GM23338 (cell line): ENCODE results near the gene CNIH3. TPM values are rescaled to one million over a fixed set of nuclear protein-coding genes. Genes with fewer than 3 reads are reported as not detected.

Experiments
- ATAC-seq: fragments of 200-7000 bp; cut with Tn5 transposase; 3 replicates; pipeline ENCODE4 v1.9.1; 2020
- DNase-seq: peaks from one replicate; pipeline ENCODE4 v3.0.0-alpha.2; 2015; ENCODE audit warnings: low spot score
- H2AFZ ChIP-seq: fragments of 200-600 bp; sonication (generic); 2 replicates; pipeline ENCODE4 v1.8.0; 2016; ENCODE audit warnings: antibody characterized with exemption, mild to moderate bottlenecking, moderate library complexity
- H3F3A ChIP-seq: fragments of 200-600 bp; sonication (generic); replicated peaks from 2 replicates; pipeline ENCODE4 v1.8.0; 2017; ENCODE audit warnings: antibody characterized with exemption, mixed run types, low read depth
- H3K27ac ChIP-seq: fragments of 200-600 bp; sonication (generic); 2 replicates; pipeline ENCODE4 v1.6.1; 2016; ENCODE audit warnings: low read depth
- H3K27me3 ChIP-seq: fragments of 200-600 bp; sonication (generic); 2 replicates; pipeline ENCODE4 v1.8.0; 2016; ENCODE audit warnings: mild to moderate bottlenecking, mixed run types, moderate library complexity; ENCODE audit not compliant: insufficient read depth
- H3K36me3 ChIP-seq: fragments of 200-600 bp; sonication (generic); 2 replicates; pipeline ENCODE4 v1.8.0; 2016; ENCODE audit warnings: mild to moderate bottlenecking; ENCODE audit not compliant: insufficient read depth
- H3K4me1 ChIP-seq: fragments of 200-600 bp; sonication (generic); 2 replicates; pipeline ENCODE4 v1.8.0; 2016; ENCODE audit warnings: mild to moderate bottlenecking, moderate library complexity; ENCODE audit not compliant: insufficient read depth
- H3K4me2 ChIP-seq: fragments of 200-600 bp; sonication (generic); 2 replicates; pipeline ENCODE4 v1.7.1; 2017; ENCODE audit warnings: mixed run types
- H3K4me3 ChIP-seq: fragments of 200-600 bp; sonication (generic); 2 replicates; pipeline ENCODE4 v1.6.1; 2016; ENCODE audit warnings: mixed run types
- H3K79me2 ChIP-seq: fragments of 200-600 bp; sonication (generic); replicated peaks from 2 replicates; pipeline ENCODE4 v1.8.0; 2017; ENCODE audit warnings: mild to moderate bottlenecking; ENCODE audit not compliant: insufficient read depth
- H3K9me2 ChIP-seq: fragments of 200-600 bp; sonication (generic); 2 replicates; pipeline ENCODE4 v1.8.0; 2017; ENCODE audit not compliant: insufficient read depth
- H4K20me1 ChIP-seq: fragments of 200-600 bp; sonication (generic); replicated peaks from 2 replicates; pipeline ENCODE4 v1.8.0; 2017; ENCODE audit warnings: mild to moderate bottlenecking; ENCODE audit not compliant: insufficient read depth
- H3K27ac Mint-ChIP-seq: 2 replicates; pipeline ENCODE4 v1.8.0; 2020; ENCODE audit warnings: inconsistent platforms, mild to moderate bottlenecking, moderate library complexity, mixed read lengths
- H3K27me3 Mint-ChIP-seq: 3 replicates; pipeline ENCODE4 v1.8.0; 2022; ENCODE audit warnings: low read depth, mild to moderate bottlenecking, moderate library complexity, mixed read lengths, inconsistent platforms; ENCODE audit not compliant: insufficient read depth, poor library complexity
- H3K36me3 Mint-ChIP-seq: 3 replicates; pipeline ENCODE4 v1.8.0; 2021; ENCODE audit warnings: low read depth, mild to moderate bottlenecking, inconsistent platforms, moderate library complexity, mixed read lengths
- H3K4me1 Mint-ChIP-seq: 3 replicates; pipeline ENCODE4 v1.8.0; 2020; ENCODE audit warnings: mild to moderate bottlenecking, inconsistent platforms, mixed read lengths
- H3K4me3 Mint-ChIP-seq: 3 replicates; pipeline ENCODE4 v1.8.0; 2021; ENCODE audit warnings: moderate library complexity, mild to moderate bottlenecking, inconsistent platforms, mixed read lengths
- H3K9me3 Mint-ChIP-seq: 3 replicates; pipeline ENCODE4 v1.8.0; 2020; ENCODE audit warnings: moderate library complexity, mild to moderate bottlenecking, inconsistent platforms, mixed read lengths
- CREB1 ChIP-seq: fragments of 250-450 bp; sonication (Bioruptor Pico); IDR thresholded peaks from 2 replicates; pipeline ENCODE4 v1.5.0; 2020; ENCODE audit warnings: low read depth, mild to moderate bottlenecking, moderate library complexity
- CTCF ChIP-seq, 2 experiments: fragments of 200-600 bp in 1 of 2; sonication (generic) in 1 of 2; conservative IDR thresholded peaks; 2 replicates each; pipeline versions ENCODE4 v1.5.1 to v1.6.1; 2016 to 2017; ENCODE audit warnings: antibody characterized with exemption in 2 of 2, low read depth in 2 of 2, mild to moderate bottlenecking in 2 of 2, moderate library complexity in 1 of 2
- ETS1 ChIP-seq: IDR thresholded peaks from 2 replicates; pipeline ENCODE4 v1.6.1; 2016; ENCODE audit warnings: antibody characterized with exemption
- EZH2 ChIP-seq: fragments of 200-600 bp; sonication (generic); IDR thresholded peaks from one replicate; pipeline ENCODE4 v1.8.0; 2017; ENCODE audit warnings: antibody characterized with exemption, mild to moderate bottlenecking, low read depth; ENCODE audit not compliant: unreplicated experiment
- EZH2phosphoT487 ChIP-seq: fragments of 200-600 bp; sonication (generic); IDR thresholded peaks from one replicate; pipeline ENCODE4 v1.8.1; 2018; ENCODE audit warnings: antibody characterized with exemption; ENCODE audit not compliant: unreplicated experiment
- JUNB ChIP-seq: IDR thresholded peaks from one replicate; pipeline ENCODE4 v1.6.1; 2016; ENCODE audit warnings: antibody characterized with exemption; ENCODE audit not compliant: unreplicated experiment
- NANOG ChIP-seq: IDR thresholded peaks from 2 replicates; pipeline ENCODE4 v1.6.1; 2016; ENCODE audit warnings: antibody characterized with exemption, borderline replicate concordance
- POLR2AphosphoS5 ChIP-seq: IDR thresholded peaks from 2 replicates; pipeline ENCODE4 v1.6.1; 2016; ENCODE audit warnings: antibody characterized with exemption, low read depth
- REST ChIP-seq: IDR thresholded peaks from one replicate; pipeline ENCODE4 v1.6.1; 2018; ENCODE audit warnings: antibody characterized with exemption; ENCODE audit not compliant: unreplicated experiment
- STAT1 ChIP-seq: IDR thresholded peaks from one replicate; pipeline ENCODE4 v1.6.1; 2016; ENCODE audit warnings: antibody characterized with exemption; ENCODE audit not compliant: unreplicated experiment
- ZNF114 ChIP-seq: fragments of 250-450 bp; sonication (Bioruptor Pico); IDR thresholded peaks from 2 replicates; pipeline ENCODE4 v1.5.0; 2020; ENCODE audit warnings: mild to moderate bottlenecking, moderate library complexity
- ZNF331 ChIP-seq: fragments of 250-450 bp; sonication (Bioruptor Pico); IDR thresholded peaks from 2 replicates; pipeline ENCODE4 v1.5.0; 2020; ENCODE audit warnings: low read depth, mild to moderate bottlenecking, moderate library complexity
- ZNF462 ChIP-seq: fragments of 250-450 bp; sonication (Bioruptor Pico); IDR thresholded peaks from 2 replicates; pipeline ENCODE4 v1.5.0; 2020; ENCODE audit warnings: mild to moderate bottlenecking, moderate library complexity
- polyA plus RNA-seq: library from polyadenylated mRNA; unstranded; fragments of >200 nt; fragmentation: Nextera tagmentation; extraction: Ambion mirVana; gene quantifications from 2 replicates; pipeline ENCODE4 v1.2.1, GENCODE V29; 2016
- total RNA-seq: library from RNA; depleted of rRNA; stranded (reverse); fragments of >200 nt; shearing (Covaris generic); gene quantifications from 2 replicates; pipeline ENCODE4 v1.2.3, GENCODE V29; 2014

CNIH3 gene
- total and polyA plus RNA-seq, 2 experiments from 2014 or later: 3.6 to 5.1 TPM

- TF ChIP-seq CREB1 (CRISPR knock-in tag) (no peak), ETS1 (no peak), ZNF331 (CRISPR knock-in tag) (no peak), STAT1 (no peak), ZNF462 (CRISPR knock-in tag) (no peak), POLR2AphosphoS5 (no peak), EZH2phosphoT487 (no peak), EZH2 (no peak), NANOG (no peak), ZNF114 (no peak), CTCF (conservative IDR thresholded peaks at IDR 0.05; ENCODE audit: low read depth in 2 of 2) (no peak), REST (no peak), JUNB (no peak)
- no peak overlapping the region for H3K27ac ChIP-seq
- H3K79me2 ChIP-seq: no peaks in the 10 kb centered on the region
- no peaks in the 10 kb centered on the region for H3K36me3 ChIP-seq
- H3F3A ChIP-seq: no peaks in the 10 kb centered on the region
- H3K4me3 ChIP-seq: no peak overlapping the region
- H3K4me1 ChIP-seq: peaks cover 12% of the 10 kb centered on the region
- Mint-ChIP-seq H3K27me3 (peaks cover 7% of the 10 kb centered on the region), H3K9me3 (peaks cover 4% of the 10 kb centered on the region), H3K4me1 (peaks cover 11% of the 10 kb centered on the region; the same call in 2 of the 3 replicates), H3K27ac (no peak overlapping the region), H3K4me3 (no peak overlapping the region), H3K36me3 (peaks cover 7% of the 10 kb centered on the region; the same call in 1 of the 3 replicates)
- H4K20me1 ChIP-seq: no peaks in the 10 kb centered on the region
- H3K4me2 ChIP-seq: no peak overlapping the region
- ATAC-seq (no peak), DNase-seq (no peak)
- H2AFZ ChIP-seq: no peak overlapping the region
- H3K9me2 ChIP-seq: peaks cover 11% of the 10 kb centered on the region
- no peaks in the 10 kb centered on the region for H3K27me3 ChIP-seq
Observed at GRCh38 chr1:224757508-224757907, 141.4 kb downstream of the CNIH3 start.
